ENCODE results near the gene CHRNA9.

The CHRNA9 gene

GRCh38 chr4:40309250-40309774 lies 25.8 kb upstream of the CHRNA9 start:
- H2BK120ac ChIP-seq (ENCODE audit: low read depth, low read length), result no peak overlapping the region
- no peak overlapping the region for H3K4me3 ChIP-seq (ENCODE audit: low read length in 2 of 2)
- no peak overlapping the region for H3K27ac ChIP-seq (replicated peaks; ENCODE audit: low read length)
- H3K27me3 ChIP-seq (ENCODE audit: control insufficient read depth in 3 of 3, insufficient read depth in 3 of 3, low read depth in 1 of 3, low read length in 3 of 3), result no peaks in the 10 kb centered on the region
- H3K79me1 ChIP-seq (ENCODE audit: low read depth, low read length), result no peaks in the 10 kb centered on the region
- no peak overlapping the region for H2BK15ac ChIP-seq (ENCODE audit: low read length)
- no CpG with 5 or more reads among the region's 10 CpGs for WGBS, 2 donors (ENCODE audit: extremely low coverage in 2 of 2, insufficient read length in 2 of 2, insufficient replicate concordance in 1 of 2)
- peaks cover 9 to 12% of the 10 kb centered on the region in 2 donors for H3K4me1 ChIP-seq (ENCODE audit: control insufficient read depth in 2 of 2, insufficient read depth in 1 of 2, low read depth in 1 of 2, low read length in 2 of 2)
- H3K9me3 ChIP-seq (replicated peaks in 1 of 2; ENCODE audit: control insufficient read depth in 2 of 2, insufficient read depth in 1 of 2, low read depth in 1 of 2, low read length in 2 of 2), result peaks cover 3 to 9% of the 10 kb centered on the region in 2 donors
- H3K36me3 ChIP-seq (replicated peaks in 1 of 2; ENCODE audit: control insufficient read depth in 2 of 2, insufficient read depth in 2 of 2, low read length in 2 of 2), result no peaks in the 10 kb centered on the region
- no peak overlapping the region for H3K14ac ChIP-seq (ENCODE audit: low read length)
- H3K4ac ChIP-seq (ENCODE audit: low read length), result no peak overlapping the region
- no peak overlapping the region for H4K8ac ChIP-seq (ENCODE audit: low read depth, low read length)
- H4K91ac ChIP-seq (ENCODE audit: low read depth, low read length, poor library complexity), result no peak overlapping the region
- H3K4me2 ChIP-seq (ENCODE audit: insufficient read depth, low read length, poor library complexity, severe bottlenecking), result peak overlapping the region; percentile 11
- no peak overlapping the region for H3K18ac ChIP-seq (ENCODE audit: low read length)
- H2BK12ac ChIP-seq (ENCODE audit: low read length), result no peak overlapping the region
- peak; percentile 83 for DNase-seq (ENCODE audit: low spot score)
- no peak overlapping the region for H2AK5ac ChIP-seq (ENCODE audit: low read depth, low read length)
- H3K9ac ChIP-seq (ENCODE audit: low read depth, low read length, poor library complexity), result no peak overlapping the region
- peak overlapping the region; percentile 82 for H2AFZ ChIP-seq (ENCODE audit: low read length)
- H2BK5ac ChIP-seq (ENCODE audit: low read length), result no peak overlapping the region
- no peak overlapping the region for H3K23ac ChIP-seq (ENCODE audit: low read depth, low read length, poor library complexity)

DNA sequence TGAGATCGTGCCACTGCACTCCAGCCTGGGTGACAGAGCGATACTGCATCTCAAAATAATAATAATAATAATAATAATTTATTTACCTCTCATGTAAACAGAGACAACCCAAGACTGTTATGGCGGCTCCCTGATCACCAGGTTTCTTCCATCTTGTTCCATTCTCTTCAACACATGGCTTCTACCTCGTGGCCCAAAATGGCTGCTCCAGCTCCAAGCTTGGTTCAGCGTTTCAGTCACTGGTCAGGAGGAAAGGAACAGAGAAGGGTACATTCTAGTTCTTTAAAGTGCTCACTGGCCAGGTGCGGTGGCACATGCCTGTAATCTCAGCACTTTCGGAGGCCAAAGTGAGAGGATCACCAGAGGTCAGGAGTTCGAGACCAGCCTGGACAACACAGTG lies 24.9 kb upstream of the CHRNA9 start:
- Histone ChIP-seq H3K18ac (ENCODE audit: low read length) (no peak overlapping the region), H4K91ac (ENCODE audit: low read depth, low read length, poor library complexity) (no peak overlapping the region), H2AK5ac (ENCODE audit: low read depth, low read length) (no peak overlapping the region), H4K8ac (ENCODE audit: low read depth, low read length) (no peak overlapping the region), H3K14ac (ENCODE audit: low read length) (no peak overlapping the region), H3K79me1 (ENCODE audit: low read depth, low read length) (no peaks in the 10 kb centered on the region), H3K9ac (ENCODE audit: low read depth, low read length, poor library complexity) (no peak overlapping the region), H3K36me3 (replicated peaks in 1 of 2; ENCODE audit: control insufficient read depth in 2 of 2, insufficient read depth in 2 of 2, low read length in 2 of 2) (no peaks in the 10 kb centered on the region), H2BK5ac (ENCODE audit: low read length) (no peak overlapping the region), H3K23ac (ENCODE audit: low read depth, low read length, poor library complexity) (no peak overlapping the region), H2BK120ac (ENCODE audit: low read depth, low read length) (no peak overlapping the region), H3K27ac (replicated peaks; ENCODE audit: low read length) (no peak overlapping the region), H3K27me3 (ENCODE audit: control insufficient read depth in 3 of 3, insufficient read depth in 3 of 3, low read depth in 1 of 3, low read length in 3 of 3) (no peaks in the 10 kb centered on the region), H3K4ac (ENCODE audit: low read length) (no peak overlapping the region), H3K4me1 (ENCODE audit: control insufficient read depth in 2 of 2, insufficient read depth in 1 of 2, low read depth in 1 of 2, low read length in 2 of 2) (peaks cover 9 to 12% of the 10 kb centered on the region in 2 donors), H2BK15ac (ENCODE audit: low read length) (no peak overlapping the region), H2BK12ac (ENCODE audit: low read length) (no peak overlapping the region), H3K9me3 (replicated peaks in 1 of 2; ENCODE audit: control insufficient read depth in 2 of 2, insufficient read depth in 1 of 2, low read depth in 1 of 2, low read length in 2 of 2) (peaks cover 0 to 2% of the 10 kb centered on the region in 2 donors), H2AFZ (ENCODE audit: low read length) (no peak overlapping the region), H3K4me2 (ENCODE audit: insufficient read depth, low read length, poor library complexity, severe bottlenecking) (no peak overlapping the region), H3K4me3 (ENCODE audit: low read length in 2 of 2) (no peak overlapping the region)
- no CpG with 5 or more reads among the region's 8 CpGs for WGBS, 2 donors (ENCODE audit: extremely low coverage in 2 of 2, insufficient read length in 2 of 2, insufficient replicate concordance in 1 of 2)
- no peak for DNase-seq (ENCODE audit: low spot score)

DNA sequence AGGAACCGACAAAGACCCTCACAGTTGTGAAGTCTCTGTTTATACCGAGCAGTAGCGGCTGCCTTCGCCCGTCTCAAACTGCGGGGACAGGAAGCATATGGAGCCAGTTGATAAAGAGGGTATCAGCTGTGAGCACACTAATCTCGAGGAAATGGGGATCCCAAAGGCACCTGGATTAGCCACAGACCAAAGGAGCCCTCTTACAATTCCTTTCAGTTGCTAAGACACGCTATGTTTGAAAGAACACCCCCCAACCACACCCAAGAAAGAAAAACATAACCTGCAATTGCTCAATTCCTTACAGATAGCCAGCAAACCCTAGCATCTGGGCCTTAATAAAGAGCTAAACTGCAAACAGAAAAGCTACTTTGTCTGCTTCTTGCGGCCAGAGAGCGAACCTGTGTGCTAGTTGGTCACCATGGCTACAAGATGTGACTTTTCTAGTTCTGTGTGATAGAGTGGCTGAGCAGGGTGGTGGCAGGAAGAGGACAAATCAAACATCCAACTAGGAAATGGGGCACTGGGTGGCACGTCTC lies 23.3 kb upstream of the CHRNA9 start:
- Histone ChIP-seq H2BK12ac (ENCODE audit: low read length) (no peak overlapping the region), H3K27ac (replicated peaks; ENCODE audit: low read length) (no peak overlapping the region), H2BK5ac (ENCODE audit: low read length) (no peak overlapping the region), H3K79me1 (ENCODE audit: low read depth, low read length) (no peaks in the 10 kb centered on the region), H3K18ac (ENCODE audit: low read length) (no peak overlapping the region), H3K9ac (ENCODE audit: low read depth, low read length, poor library complexity) (no peak overlapping the region), H3K36me3 (replicated peaks in 1 of 2; ENCODE audit: control insufficient read depth in 2 of 2, insufficient read depth in 2 of 2, low read length in 2 of 2) (no peaks in the 10 kb centered on the region), H2BK15ac (ENCODE audit: low read length) (no peak overlapping the region), H2BK120ac (ENCODE audit: low read depth, low read length) (no peak overlapping the region), H3K14ac (ENCODE audit: low read length) (no peak overlapping the region), H3K9me3 (replicated peaks in 1 of 2; ENCODE audit: control insufficient read depth in 2 of 2, insufficient read depth in 1 of 2, low read depth in 1 of 2, low read length in 2 of 2) (no peaks in the 10 kb centered on the region), H3K27me3 (ENCODE audit: control insufficient read depth in 3 of 3, insufficient read depth in 3 of 3, low read depth in 1 of 3, low read length in 3 of 3) (no peaks in the 10 kb centered on the region), H3K4me3 (ENCODE audit: low read length in 2 of 2) (no peak overlapping the region), H4K91ac (ENCODE audit: low read depth, low read length, poor library complexity) (no peak overlapping the region), H3K23ac (ENCODE audit: low read depth, low read length, poor library complexity) (no peak overlapping the region), H4K8ac (ENCODE audit: low read depth, low read length) (no peak overlapping the region), H2AFZ (ENCODE audit: low read length) (peak overlapping the region; percentile 75), H3K4me2 (ENCODE audit: insufficient read depth, low read length, poor library complexity, severe bottlenecking) (no peak overlapping the region), H2AK5ac (ENCODE audit: low read depth, low read length) (no peak overlapping the region), H3K4ac (ENCODE audit: low read length) (no peak overlapping the region), H3K4me1 (ENCODE audit: control insufficient read depth in 2 of 2, insufficient read depth in 1 of 2, low read depth in 1 of 2, low read length in 2 of 2) (peaks cover 9 to 26% of the 10 kb centered on the region in 2 donors)
- no peak for DNase-seq (ENCODE audit: low spot score)
- WGBS, 2 donors (ENCODE audit: extremely low coverage in 2 of 2, insufficient read length in 2 of 2, insufficient replicate concordance in 1 of 2), result no CpG with 5 or more reads among the region's 11 CpGs

DNA sequence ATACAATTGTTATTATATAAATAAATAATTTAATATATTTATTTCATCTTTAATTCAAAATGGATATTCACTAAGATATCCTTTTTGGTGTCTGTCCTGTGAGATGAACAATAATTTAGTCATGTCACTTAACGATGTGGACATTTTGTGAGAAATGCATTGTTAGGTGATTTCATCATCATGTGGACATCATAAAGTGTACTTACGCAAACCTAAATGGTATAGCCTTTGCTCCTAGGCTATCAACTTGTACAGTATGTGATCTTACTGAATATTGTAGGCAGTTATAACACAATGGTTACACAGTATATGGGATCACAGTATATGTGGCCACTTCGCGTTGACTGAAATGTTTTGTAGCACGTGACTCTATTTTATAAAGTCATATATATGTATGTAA lies 20.2 kb upstream of the CHRNA9 start:
- no peak overlapping the region for H3K4me2 ChIP-seq (ENCODE audit: insufficient read depth, low read length, poor library complexity, severe bottlenecking)
- H3K4me3 ChIP-seq (ENCODE audit: low read length in 2 of 2), result no peak overlapping the region
- H2BK15ac ChIP-seq (ENCODE audit: low read length), result no peak overlapping the region
- H4K91ac ChIP-seq (ENCODE audit: low read depth, low read length, poor library complexity), result no peak overlapping the region
- H3K23ac ChIP-seq (ENCODE audit: low read depth, low read length, poor library complexity), result no peak overlapping the region
- H3K36me3 ChIP-seq (replicated peaks in 1 of 2; ENCODE audit: control insufficient read depth in 2 of 2, insufficient read depth in 2 of 2, low read length in 2 of 2), result no peaks in the 10 kb centered on the region
- H3K18ac ChIP-seq (ENCODE audit: low read length), result no peak overlapping the region
- H3K4me1 ChIP-seq (ENCODE audit: control insufficient read depth in 2 of 2, insufficient read depth in 1 of 2, low read depth in 1 of 2, low read length in 2 of 2), result peaks cover 2 to 31% of the 10 kb centered on the region in 2 donors
- H3K4ac ChIP-seq (ENCODE audit: low read length), result no peak overlapping the region
- H2BK120ac ChIP-seq (ENCODE audit: low read depth, low read length), result no peak overlapping the region
- no CpG with 5 or more reads among the region's 5 CpGs for WGBS, 2 donors (ENCODE audit: extremely low coverage in 2 of 2, insufficient read length in 2 of 2, insufficient replicate concordance in 1 of 2)
- no peak overlapping the region for H4K8ac ChIP-seq (ENCODE audit: low read depth, low read length)
- no peak overlapping the region for H3K14ac ChIP-seq (ENCODE audit: low read length)
- H2BK12ac ChIP-seq (ENCODE audit: low read length), result no peak overlapping the region
- no peaks in the 10 kb centered on the region for H3K9me3 ChIP-seq (replicated peaks in 1 of 2; ENCODE audit: control insufficient read depth in 2 of 2, insufficient read depth in 1 of 2, low read depth in 1 of 2, low read length in 2 of 2)
- no peaks in the 10 kb centered on the region for H3K79me1 ChIP-seq (ENCODE audit: low read depth, low read length)
- H2BK5ac ChIP-seq (ENCODE audit: low read length), result no peak overlapping the region
- no peaks in the 10 kb centered on the region for H3K27me3 ChIP-seq (ENCODE audit: control insufficient read depth in 3 of 3, insufficient read depth in 3 of 3, low read depth in 1 of 3, low read length in 3 of 3)
- no peak overlapping the region for H2AFZ ChIP-seq (ENCODE audit: low read length)
- no peak for DNase-seq (ENCODE audit: low spot score)
- no peak overlapping the region for H3K9ac ChIP-seq (ENCODE audit: low read depth, low read length, poor library complexity)
- H3K27ac ChIP-seq (replicated peaks; ENCODE audit: low read length), result no peak overlapping the region
- H2AK5ac ChIP-seq (ENCODE audit: low read depth, low read length), result no peak overlapping the region
